ENCODE results near the gene RAPGEF6.

GRCh38 chr5:131523500-131524185 lies 111.4 kb downstream of the RAPGEF6 start:
- TF ChIP-seq CTCF (IDR thresholded peaks at IDR 0.05) (no peak), POLR2AphosphoS5 (IDR thresholded peaks at IDR 0.05) (no peak)
